Omental fat pad (tissue), 4 donors: ENCODE results near the gene WFIKKN1. TPM values are rescaled to one million over a fixed set of nuclear protein-coding genes. Genes with fewer than 3 reads are reported as not detected.

ENCODE experiments used
- ATAC-seq: fragments of 150-250 bp; one replicate; pipeline ENCODE4 v1.9.1; 2016; ENCODE audit warnings: mild to moderate bottlenecking, moderate library complexity; ENCODE audit not compliant: low FRiP score
- DNase-seq: peaks from one replicate; pipeline ENCODE4 v3.0.0-alpha.2; 2019; ENCODE audit warnings: low spot score
- CTCF ChIP-seq, 3 donors: fragments of 450-650 bp; IDR thresholded peaks; one replicate each; pipeline ENCODE4 v1.5.1; 2016 to 2017; ENCODE audit warnings: antibody characterized with exemption in 3 of 3, mild to moderate bottlenecking in 3 of 3, moderate library complexity in 2 of 3
- total RNA-seq, 4 donors: library from RNA; depleted of rRNA; stranded (reverse); fragments of >200 nt; gene quantifications; one replicate each; pipeline ENCODE4 v1.1.0, GENCODE V29; 2016

Gene WFIKKN1
- total RNA-seq, 4 donors from 2014 or later, result 0.19 to 0.63 (median 0.25) TPM; not detected in 1

- DNase-seq, result no peak
- no peak for ATAC-seq
- TF ChIP-seq CTCF (IDR thresholded peaks at IDR 0.05), result no peak
Measured at GRCh38 chr16:590815-591200, 40.0 kb upstream of the WFIKKN1 start.

GRCh38 chr16:591231-591630 is 39.6 kb upstream of the WFIKKN1 start:
- TF ChIP-seq CTCF (IDR thresholded peaks at IDR 0.05), result no peak
- ATAC-seq, result no peak
- no peak for DNase-seq

GRCh38 chr16:591892-592517 is 38.8 kb upstream of the WFIKKN1 start:
- no peak for TF ChIP-seq CTCF (IDR thresholded peaks at IDR 0.05)
- no peak for ATAC-seq
- no peak for DNase-seq

- DNase-seq (no peak), ATAC-seq (no peak)
- no peak for TF ChIP-seq CTCF (IDR thresholded peaks at IDR 0.05)
Measured at GRCh38 chr16:592518-593306, 38.1 kb upstream of the WFIKKN1 start.

GRCh38 chr16:593406-593805 is 37.4 kb upstream of the WFIKKN1 start:
- no peak for TF ChIP-seq CTCF (IDR thresholded peaks at IDR 0.05)
- ATAC-seq, result no peak
- DNase-seq, result no peak

GRCh38 chr16:593807-594206 is 37.0 kb upstream of the WFIKKN1 start:
- no peak for DNase-seq
- TF ChIP-seq CTCF (IDR thresholded peaks at IDR 0.05), result no peak

GRCh38 chr16:595094-595528 is 35.7 kb upstream of the WFIKKN1 start:
- no peak for ATAC-seq
- no peak for TF ChIP-seq CTCF (IDR thresholded peaks at IDR 0.05)
- DNase-seq, result no peak

More at GRCh38 chr16:593807-594206, 37.0 kb upstream of the WFIKKN1 start:
- ATAC-seq, result no peak
